ENCODE data around the gene COX17.

The COX17 gene

DNA sequence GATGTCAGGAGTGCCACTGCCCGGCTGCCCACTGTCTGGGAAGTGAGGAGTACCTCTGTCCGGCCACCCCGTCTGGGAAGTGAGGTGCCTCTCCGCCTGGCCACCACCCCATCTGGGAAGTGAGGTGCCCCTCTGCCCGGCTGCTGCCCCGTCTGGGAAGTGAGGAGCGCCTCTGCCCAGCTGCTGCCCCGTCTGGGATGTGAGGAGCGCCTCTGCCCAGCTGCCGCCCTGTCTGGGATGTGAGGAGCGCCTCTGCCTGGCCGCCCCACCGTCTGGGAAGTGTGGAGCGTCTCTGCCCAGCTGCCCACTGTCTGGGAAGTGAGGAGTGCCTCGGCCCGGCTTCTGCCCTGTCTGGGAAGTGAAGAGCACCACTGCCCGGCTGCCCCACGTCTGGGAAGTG lies 3.3 kb downstream of the COX17 start:
- DNase-seq: no peak

DNA sequence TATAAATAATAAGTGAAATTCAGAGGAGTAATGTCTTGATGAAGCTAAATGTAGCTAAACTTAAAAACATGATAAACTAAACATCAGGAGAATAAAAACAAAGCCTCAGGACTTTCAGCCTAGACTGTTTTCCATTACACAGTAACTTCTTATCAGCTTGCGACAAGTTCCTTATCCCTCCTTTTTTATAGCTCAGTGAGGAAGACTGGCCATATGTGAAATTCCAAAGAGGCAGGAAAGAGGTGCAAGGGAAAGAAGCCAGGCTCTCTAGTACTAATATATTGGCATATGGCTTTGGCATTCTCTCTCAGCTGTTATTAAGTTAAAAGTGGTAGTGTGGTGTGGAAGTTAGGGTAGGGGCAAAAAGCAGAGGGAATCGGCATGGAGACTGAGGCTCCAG lies 4.4 kb downstream of the COX17 start:
- DNase-seq: no peak

DNA sequence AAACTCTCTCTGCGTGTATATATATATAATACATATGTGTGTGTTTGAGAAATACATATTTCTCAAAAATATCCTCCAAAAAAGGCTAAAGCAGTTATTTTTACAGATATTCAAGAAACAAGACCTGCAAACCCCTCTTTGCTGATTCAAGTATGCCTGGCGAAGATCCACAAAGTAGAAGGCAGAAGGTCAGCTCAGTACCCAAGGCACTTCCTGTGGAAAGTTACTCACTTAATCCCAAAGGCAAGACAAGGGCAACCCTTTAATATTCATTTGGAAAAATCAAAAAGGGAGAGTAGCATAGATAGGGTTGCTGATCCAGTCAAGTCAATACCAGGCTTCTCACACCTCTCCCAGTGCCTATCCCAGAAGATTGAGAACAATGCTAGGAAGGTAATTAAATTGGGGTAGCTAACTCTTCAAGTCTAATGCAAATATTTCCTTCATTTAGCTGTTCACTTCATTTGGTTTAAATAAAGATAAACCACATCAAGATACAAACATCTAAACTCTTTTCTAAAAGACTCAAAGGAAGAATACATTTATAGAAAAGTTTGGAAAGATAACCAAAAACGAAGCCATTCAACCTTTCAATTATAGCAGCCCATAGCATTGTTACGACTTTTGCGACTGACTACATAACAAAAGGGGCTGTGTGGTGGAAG lies 7.2 kb downstream of the COX17 start:
- no peak for DNase-seq

DNA sequence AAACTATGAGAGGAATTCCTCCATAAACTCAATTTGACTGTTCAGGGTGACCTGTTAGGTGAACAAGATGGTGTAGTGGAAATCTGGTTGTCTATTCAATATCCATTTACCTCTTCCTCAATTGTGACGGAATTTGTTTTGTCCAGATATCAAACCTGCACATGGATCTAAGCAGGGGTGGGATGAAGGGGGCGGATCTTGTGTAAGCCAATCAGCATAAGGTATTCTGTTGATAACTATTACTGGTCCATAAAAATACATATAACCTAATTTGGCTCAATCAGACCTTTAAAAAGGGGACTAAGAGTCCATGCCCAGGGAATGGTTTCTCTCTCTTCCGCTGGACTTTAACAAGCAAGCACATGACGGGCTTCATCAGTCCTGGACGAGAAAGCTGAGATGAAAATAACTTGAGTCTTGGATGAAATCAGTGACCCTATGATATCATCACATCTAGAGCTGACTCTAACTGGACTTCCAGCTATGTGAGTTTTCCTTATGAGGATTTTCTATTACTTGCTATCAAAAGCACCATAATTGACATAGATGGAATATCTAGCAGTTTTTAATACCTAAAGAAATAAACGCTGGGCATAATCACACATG lies 11.1 kb downstream of the COX17 start:
- DNase-seq: no peak

DNA sequence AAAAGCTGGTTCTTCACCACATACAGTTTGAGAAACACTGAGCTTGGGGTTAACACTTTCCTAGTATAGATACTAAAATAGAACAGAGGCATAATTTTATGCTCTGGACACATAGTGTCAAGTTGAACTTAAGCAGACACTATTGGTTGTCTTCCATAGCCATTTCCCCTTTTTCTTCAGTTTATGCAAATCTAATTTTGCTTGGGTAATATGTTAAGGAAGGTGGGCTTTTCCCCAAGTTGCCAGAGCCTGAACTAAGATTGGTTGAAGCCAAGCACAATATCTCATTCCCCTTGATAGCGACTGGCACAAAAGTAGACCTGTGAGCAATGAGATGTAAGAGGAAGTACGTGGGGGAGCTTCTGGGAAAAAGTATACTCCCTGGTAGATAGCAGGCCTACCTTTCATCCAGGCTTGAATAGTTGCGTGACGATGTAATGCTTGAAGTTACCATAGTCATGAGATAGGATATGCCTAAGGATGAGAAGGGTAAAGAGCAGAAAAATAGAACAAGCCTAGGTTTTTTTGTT lies 12.3 kb downstream of the COX17 start:
- no peak for DNase-seq

DNA sequence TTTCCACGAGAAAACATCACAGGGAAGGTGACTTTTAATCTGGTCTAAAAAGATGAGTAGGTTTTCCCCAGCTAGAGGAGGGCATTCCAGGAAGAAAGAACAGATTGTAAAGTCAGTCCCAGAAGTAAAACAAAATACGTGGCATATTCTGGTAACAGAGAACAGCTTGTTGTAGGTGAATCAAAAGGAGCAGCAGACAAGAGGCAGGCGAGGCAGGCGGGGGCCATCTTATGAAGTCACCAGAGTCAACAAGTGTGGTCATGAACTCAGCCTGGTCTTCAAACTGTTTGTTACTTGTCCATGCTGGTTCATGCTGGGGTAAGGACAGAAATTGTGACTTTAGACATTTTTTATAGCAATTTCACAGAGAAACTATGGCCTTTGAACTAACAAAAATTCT lies 12.8 kb downstream of the COX17 start:
- no peak for DNase-seq

DNA sequence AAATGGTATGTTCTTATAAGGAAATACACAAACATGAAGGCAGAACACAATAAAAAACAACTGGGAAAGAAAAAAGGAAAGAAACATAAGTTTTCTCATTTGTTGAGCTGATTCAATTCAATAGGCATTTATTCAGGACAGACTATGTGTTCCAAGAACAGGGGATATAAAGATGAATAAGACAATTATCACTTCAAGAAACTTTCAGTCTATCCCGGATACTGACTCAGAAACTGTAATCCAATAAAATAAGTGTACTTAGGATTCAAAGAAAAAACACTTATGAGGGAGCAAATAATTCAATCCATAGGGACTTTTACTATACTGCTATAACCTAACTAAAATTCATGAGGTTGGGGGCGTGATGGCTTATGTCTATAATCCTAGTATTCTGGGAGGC lies 13.3 kb downstream of the COX17 start:
- no peak for DNase-seq

DNA sequence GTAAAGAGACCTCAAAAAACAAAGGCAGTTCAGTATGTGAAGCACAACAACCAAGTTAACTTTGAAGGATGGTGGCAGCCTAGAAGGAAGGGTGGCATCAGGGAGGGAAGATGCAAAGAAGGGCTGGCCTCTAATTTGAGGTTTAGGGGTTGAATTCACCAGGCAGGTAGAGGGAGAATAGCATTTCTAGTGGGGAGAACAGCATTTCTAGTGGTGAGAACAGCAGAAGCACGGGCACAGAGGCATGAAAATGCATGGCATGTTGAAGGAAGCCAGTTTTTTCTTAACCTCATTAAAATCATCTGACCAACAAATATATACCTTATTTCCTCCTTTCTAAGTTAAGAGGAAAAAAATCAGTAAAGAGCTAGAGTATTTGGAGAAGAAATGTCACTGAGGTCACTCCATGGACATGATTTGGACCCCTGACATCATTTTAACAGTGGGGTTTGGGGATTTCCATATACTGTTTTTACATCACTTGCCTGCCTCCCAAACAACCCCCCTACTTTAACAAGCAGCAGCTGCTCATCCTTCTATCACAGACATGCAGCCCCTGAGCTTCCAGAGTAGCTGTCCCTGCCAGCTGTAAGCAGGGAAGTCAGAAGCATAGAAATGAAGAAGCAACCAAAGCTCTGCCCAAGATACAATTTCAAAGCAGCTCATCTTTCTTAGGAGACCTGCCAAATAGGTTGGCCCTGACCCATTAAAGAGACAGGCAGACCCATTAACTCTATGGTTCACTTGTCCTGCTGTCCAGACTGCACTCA lies 14.4 kb downstream of the COX17 start:
- no peak for DNase-seq

DNA sequence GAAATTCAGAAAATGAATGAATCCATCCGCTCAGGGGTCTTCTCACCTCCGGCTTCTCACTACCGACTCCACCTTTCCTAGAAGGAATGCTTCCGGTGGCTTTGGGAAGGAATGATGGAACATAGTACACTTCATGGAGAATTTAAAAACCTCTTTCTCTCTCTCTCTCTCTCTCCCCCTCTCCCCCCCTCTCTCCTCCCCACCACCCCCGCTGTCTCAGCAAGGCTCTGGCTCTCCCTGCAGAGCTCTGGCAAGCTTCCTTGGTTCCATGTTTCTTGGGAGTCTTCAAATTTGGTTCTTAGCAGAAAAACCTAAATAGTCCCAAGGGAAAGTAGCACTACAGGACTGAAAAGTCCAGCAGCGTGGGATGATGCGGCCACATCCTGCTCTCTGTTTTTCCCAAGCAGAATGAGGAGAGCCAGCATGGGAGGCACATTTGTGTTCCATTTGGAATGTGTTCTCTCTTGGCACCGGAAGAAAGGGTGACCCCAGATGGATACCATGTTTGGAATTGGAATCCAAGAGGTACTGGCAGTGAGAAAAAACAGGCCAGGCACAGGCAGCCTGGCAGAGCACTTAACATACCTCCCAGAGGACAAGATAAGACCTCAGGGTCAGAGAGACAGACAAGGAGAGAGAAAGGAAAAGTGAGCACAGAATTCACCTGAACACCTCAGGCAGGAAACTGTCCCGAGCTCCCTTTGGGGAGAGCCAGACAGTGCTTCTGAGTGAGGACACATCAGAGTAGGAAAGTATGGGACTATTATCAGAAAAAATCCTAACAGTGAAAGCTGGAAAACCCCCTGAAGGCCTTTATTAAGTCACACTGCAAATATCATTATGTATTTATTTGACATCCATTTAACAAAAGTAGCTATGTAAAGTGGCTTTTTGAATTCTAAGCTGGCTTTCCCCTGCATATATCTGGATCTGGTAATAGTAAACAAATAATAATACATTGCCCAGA lies 16.4 kb downstream of the COX17 start, which contains the start of gene POPDC2:
Gene POPDC2 (minus strand): TSS at position 116 of the 967 bp plus-strand sequence. CDS start 166 bp downstream, outside the sequence.
- no peak for DNase-seq

DNA sequence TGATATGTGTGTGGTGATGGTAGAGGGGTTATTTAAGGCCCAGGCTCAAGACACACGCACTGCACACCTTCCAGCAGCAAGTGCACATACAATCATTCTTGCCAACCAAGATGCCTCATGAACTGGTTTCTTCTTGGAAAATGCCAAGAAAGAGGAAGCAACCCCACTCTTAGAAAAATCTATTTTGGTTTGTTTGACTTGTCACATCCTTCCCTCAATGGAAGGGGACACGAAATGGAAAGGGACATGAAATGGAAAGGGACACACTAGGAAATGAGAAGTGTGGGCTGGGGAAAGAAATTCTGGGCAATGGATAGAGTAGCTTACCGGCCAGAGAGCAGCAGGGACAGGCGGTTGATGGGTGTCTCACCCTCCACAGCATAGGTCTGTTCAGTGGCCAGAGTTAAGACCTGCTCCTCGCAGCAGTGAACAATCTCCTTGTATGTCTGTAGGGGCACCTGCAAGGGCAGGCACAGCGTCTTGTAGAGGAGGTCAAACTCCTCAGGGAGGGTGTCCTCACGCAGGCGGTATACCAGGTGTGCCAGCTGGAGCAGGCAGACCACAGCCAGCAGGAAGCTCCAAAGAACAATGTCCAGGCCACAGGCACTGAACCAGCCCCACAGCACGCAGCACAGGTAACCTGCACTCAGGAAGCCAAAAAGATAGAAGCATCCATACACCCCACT lies 17.5 kb downstream of the COX17 start:
- DNase-seq: peak in 1 of 2 donors; percentile 35

DNA sequence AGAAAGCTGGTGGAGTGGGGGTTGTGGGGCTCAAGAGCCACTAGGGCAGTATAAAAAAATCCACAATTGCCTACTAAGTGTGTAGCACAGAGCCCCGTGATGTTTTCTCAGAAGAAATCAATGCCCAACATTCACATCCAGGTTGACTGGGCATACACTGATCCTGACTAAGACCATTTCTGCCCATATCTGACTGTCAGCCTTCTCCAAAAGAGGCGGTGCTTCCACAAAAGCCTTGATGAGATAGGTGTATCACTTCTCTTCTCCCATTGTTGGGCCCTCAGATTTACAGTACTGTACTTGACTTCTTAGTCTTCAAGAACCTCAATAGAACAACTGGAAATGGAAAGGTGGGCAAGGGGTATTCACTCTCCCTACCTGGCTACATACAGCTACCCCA lies 18.2 kb downstream of the COX17 start:
- no peak for DNase-seq

DNA sequence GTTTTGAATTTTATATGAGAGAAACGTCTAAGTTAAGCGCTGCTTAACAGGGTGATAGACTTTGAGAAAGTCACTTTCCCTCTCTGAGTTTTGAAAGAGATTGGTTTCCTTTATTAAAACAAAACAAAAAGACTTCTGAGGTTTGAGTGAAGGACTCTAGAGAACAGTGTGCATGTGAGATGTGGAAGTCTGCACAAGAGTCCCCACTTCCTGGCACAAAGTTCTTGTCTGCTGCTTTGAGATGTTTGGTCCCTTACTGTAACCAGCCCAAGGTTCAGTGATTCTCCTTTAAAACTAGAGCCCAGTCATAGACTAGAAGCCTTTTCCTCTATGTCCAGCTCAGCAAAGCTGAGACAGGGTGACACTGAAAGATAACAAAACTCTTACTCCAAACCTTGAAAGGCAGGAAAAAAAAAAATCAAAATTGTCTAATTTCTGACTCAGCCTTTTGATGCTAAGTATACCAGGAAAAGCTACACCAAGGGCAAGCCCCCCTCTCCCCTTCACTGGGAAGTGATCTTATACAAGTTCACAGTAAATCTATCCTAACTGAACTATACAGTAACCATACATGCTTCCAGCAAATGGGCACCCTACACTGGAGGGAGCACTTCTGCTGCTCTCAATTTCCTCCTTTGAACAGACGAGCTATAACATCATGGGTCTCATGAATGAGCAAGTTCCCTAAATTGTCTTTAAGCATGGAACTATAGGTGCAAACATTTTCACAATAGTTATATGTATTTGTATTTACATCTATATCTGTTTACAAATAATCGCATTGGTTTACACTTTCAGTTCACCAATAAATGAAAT lies 19.1 kb downstream of the COX17 start:
- DNase-seq: peak in 1 of 2 donors; percentile 42

DNA sequence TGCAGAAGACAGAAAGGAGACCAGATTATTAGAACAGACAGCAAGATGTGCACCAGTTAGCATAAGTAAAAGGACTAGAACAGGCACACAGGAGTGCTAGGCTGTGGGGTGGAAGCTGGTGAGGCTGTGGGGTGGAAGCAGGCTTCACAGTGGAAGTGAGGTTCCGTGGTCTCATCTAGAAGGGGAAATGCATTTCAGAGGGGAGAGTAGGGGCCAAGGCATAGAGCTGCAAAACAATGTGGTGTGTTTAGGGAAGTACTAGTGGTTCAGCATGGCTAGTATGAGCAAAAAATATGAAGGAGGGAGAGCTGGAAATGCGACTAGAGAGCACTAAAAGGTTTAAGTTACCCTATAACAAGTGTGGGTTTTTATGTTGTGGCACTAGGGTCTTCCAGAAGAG lies 23.3 kb downstream of the COX17 start:
- peak in 1 of 2 donors; percentile 81 for DNase-seq

DNA sequence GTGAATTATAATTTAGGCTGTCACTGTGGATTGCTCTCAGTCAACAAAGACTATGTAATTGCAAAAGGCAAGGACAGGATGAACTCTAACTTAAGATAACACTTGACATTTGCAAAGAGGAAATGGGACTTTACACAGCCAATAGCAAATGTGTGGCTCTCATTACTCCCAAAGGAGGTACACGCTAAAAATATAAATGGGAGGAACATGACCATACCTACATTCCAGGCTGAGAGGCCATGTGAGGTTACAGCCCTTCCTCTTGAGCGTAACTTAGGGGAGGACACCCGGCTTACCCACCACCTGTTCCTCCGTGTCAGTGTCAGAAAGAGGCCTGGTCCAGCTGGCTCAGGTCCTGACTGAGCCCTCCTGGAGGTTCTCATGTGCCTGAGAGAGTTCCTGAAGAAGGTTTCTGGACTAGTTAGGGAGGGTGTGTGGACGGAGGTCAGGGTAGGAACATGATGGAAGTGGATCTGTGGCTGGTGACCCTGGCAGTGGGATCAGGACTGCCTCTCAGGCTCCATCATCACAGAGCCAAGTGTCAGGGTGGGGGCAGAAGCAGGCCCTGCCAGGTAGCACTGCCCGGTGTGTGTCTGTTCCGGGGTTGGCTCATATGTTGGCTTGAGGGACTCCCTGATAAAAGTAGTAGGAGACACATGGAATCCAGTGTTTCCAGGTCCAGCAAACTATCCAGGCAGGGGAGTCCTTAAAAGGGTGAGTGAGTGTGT lies 24.7 kb downstream of the COX17 start:
- no peak for DNase-seq

DNA sequence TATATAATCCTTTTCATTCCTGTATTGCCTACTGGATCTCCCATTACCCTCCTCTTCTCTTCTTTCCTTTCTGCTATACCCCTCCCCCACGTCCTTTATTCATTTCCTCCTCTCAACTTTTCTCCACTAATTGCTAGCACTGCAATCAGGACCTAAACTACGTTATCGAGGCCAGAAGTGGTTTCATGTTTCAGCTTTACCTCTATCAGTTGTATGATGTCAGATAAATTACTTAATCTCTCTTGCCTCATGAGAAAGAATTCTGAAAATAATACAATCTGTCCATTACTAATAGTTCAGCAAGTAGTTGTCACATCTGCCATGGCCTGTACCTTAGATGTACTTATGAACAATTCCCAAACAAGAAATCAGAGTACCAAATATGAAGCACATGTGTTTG lies 27.4 kb downstream of the COX17 start:
- no peak for DNase-seq

DNA sequence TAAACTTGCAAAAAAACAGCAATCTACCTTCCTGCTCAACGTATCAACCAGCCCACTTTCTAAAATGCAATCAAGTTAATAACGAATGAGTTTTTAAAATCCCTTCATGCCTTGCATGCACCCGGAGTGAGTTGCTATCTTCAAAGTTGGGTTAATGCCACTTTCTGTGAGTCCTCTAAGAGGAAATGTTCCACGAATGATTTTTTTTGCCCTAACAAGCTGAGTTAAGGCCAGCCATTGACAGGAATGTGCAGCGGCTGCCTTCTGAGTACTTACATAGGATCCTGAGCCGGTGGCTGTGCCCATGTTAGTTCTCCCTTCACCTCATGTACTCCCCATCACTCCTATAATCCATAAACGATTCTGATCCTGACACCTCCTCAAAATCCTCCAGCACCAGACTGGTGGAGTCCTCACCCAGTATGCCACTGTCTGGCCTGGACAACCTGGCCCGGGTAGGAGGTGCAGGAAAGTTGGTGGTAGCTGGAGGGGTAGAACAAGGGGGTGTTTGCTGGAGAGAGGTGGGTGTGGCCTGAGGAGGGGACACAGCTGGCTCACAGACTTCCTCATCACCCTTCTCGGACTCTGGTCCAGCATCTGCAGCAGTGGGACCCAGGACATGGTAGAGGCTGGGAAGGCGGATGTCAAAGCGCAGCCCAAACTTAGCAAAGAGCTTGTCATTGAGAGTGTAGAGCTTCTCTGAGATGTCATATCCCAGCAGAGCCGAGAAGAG lies 29.2 kb downstream of the COX17 start:
- no peak for DNase-seq

DNA sequence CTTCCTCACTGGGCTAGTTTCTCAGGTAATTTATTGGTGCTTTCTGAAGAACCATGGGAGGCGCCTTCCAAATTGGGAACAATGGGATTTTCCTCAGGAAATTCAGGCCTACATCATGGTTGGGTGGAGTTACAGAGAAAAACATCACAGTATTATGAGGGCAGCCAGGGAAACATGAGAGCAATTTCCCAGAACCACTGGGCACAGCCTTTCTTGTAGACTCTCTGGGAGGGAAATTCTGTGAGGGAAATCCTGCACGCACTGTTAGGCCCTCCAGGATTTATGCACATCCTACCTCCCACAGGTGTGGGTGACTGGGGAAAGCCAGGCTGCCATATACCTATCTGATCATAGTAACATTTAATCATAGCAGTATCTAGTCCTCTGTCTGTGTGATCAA lies 30.0 kb downstream of the COX17 start:
- DNase-seq: no peak

DNA sequence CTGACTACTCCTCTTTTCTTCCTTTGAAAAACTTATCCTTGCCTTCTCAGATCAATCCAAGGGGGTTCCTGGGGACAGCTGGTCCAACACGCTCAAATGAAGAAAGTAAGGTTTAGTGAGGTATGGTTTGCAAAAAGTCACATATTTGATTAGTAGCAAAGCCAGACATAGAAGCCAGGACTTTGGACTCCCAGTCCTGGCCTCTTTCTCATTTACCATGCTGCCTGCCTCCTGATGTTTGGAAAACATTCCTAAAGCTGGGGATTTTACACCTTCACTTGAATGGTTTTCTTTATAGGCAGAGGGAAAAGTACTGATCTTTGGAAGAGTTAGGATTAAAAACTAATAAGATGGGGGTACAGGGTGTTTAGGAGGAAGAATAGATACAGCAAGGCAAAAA lies 31.4 kb downstream of the COX17 start:
- no peak for DNase-seq

DNA sequence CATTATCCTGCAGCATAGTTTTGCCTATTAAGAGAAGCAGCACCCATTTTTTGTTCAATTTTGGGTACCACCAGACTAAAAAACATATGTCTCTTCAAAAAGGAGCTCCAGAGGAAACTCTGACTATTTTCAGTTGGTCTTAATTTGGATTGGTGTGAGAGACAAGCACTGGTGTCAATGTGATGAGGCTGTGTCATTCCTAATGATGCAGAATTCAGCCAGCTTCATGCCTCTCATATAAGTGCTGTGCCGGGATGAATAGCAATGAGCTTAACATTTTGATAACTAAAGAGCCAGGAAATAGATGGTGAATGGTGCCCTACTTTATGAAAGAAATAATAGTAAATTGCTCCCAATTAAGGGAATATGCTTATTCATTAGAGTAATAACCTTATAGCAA lies 32.7 kb downstream of the COX17 start:
- DNase-seq: no peak

DNA sequence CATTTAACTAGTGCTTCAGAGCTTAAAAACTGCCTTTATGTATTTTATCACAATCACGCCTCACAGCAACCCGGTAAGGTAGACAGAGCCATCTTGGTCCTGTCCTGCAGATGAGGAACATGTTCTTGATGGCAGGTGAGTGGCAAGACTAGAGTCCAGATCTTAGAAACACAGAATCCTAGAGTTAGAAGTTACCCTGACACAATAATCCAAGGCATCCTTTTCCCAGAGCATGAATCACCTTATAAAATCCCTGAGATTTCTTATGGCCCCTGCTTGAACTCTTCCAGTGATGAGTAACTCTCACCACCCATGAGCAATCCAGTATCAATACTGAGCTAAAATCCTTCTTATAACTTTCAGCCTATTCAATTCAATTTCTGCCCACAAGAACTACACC lies 33.7 kb downstream of the COX17 start:
- DNase-seq: no peak
